ENCODE data around the gene NUDT13. TPM values are rescaled to one million over a fixed set of nuclear protein-coding genes. Genes with fewer than 3 reads are reported as not detected.

The NUDT13 gene
- total RNA-seq, 2 donors from 2014 or later, result 0.56 to 0.68 TPM

DNA sequence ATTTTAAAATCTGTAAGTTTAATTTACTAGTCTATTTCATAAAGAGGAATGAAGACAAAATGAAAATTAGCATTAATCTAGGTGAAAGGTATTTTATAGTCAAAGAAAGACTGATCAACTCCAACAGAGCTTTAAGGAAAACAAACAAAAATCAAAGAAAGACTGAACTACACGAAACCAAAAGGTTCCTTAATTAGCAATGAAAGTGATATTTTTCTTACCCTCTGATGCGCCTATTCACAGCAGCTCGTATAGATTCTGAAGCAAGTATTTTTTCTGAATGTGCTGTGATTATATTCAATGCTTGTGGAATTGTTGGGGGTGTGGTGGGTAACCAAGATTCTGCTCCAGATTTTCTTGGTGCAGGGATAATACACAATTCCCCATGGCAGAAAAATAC is 45.8 kb downstream of the NUDT13 start:
- Histone ChIP-seq H3K4me3 (no peak overlapping the region), H3K27me3 (replicated peaks; ENCODE audit: insufficient read depth) (no peaks in the 10 kb centered on the region), H3K9me3 (no peaks in the 10 kb centered on the region), H3K36me3 (peaks cover 29% of the 10 kb centered on the region), H3K27ac (no peak overlapping the region), H3K4me1 (ENCODE audit: control insufficient read depth in 1 of 2, low read depth in 2 of 2) (no peaks in the 10 kb centered on the region)
- TF ChIP-seq, protein P1, sequence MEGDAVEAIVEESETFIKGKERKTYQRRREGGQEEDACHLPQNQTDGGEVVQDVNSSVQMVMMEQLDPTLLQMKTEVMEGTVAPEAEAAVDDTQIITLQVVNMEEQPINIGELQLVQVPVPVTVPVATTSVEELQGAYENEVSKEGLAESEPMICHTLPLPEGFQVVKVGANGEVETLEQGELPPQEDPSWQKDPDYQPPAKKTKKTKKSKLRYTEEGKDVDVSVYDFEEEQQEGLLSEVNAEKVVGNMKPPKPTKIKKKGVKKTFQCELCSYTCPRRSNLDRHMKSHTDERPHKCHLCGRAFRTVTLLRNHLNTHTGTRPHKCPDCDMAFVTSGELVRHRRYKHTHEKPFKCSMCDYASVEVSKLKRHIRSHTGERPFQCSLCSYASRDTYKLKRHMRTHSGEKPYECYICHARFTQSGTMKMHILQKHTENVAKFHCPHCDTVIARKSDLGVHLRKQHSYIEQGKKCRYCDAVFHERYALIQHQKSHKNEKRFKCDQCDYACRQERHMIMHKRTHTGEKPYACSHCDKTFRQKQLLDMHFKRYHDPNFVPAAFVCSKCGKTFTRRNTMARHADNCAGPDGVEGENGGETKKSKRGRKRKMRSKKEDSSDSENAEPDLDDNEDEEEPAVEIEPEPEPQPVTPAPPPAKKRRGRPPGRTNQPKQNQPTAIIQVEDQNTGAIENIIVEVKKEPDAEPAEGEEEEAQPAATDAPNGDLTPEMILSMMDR (IDR thresholded peaks at IDR 0.05), result no peak
- ATAC-seq (ENCODE audit: insufficient number of reproducible peaks, low FRiP score, low read depth), result no peak
- DNase-seq (ENCODE audit: low spot score), result no peak

DNA sequence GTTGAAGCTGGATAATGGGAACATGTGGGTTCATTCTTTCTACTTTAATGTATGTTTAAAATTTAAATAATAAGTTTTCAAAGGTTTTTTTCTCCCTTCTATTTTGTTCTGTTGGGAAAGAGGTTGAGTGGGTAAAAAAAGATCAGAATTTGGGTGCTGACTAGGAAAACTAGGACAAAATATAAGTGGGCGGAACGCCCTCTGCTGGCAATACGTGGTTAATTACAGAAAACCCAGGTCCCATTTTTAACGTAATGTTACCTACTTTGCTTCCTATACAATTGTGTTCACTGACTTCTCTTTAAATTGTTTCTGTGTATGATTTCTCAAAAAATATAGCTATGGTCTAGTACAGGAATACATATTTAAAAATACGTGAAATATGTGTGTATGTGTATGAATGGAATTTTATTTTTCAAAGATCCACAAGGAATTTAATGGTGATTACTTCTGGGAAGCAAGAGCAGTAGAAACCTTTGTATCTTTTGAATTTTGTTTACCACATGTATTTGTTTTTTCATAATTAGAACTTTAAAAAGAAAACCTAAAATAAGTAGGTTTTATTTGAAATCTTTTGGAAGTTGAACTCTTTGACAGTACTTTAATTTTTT is 48.9 kb downstream of the NUDT13 start:
- no peak for DNase-seq (ENCODE audit: low spot score)
- Histone ChIP-seq H3K36me3 (peaks cover 8% of the 10 kb centered on the region), H3K4me1 (ENCODE audit: control insufficient read depth in 1 of 2, low read depth in 2 of 2) (peaks cover 4 to 11% of the 10 kb centered on the region in 2 donors), H3K9me3 (no peaks in the 10 kb centered on the region), H3K27ac (no peak overlapping the region), H3K27me3 (replicated peaks; ENCODE audit: insufficient read depth) (no peaks in the 10 kb centered on the region), H3K4me3 (no peak overlapping the region)
- TF ChIP-seq, protein P1 (IDR thresholded peaks at IDR 0.05), result peak; percentile 60
- ATAC-seq (ENCODE audit: insufficient number of reproducible peaks, low FRiP score, low read depth), result no peak

DNA sequence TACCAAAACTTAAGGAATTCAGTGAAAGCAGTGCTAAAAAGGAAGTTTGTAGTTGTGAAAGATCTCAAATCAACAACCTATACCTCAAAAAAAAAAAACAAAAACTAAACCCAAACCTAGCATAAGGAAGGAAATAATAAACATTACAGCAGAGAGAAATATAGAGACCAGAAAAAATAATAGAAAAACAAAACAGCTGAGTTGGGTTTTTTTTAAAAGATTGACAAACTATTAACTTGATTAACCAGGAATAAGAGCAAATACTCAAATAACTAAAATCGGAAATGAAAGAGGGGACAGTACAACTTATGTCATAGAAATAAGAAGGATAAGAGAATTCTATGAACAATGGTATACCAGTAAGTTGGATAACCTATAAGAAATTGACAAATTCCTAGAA is 50.8 kb downstream of the NUDT13 start:
- ATAC-seq (ENCODE audit: insufficient number of reproducible peaks, low FRiP score, low read depth) (no peak), DNase-seq (ENCODE audit: low spot score) (no peak)
- Histone ChIP-seq H3K36me3 (peaks cover 3% of the 10 kb centered on the region), H3K27me3 (replicated peaks; ENCODE audit: insufficient read depth) (no peaks in the 10 kb centered on the region), H3K27ac (no peak overlapping the region), H3K4me1 (ENCODE audit: control insufficient read depth in 1 of 2, low read depth in 2 of 2) (peaks cover 4 to 23% of the 10 kb centered on the region in 2 donors), H3K4me3 (no peak overlapping the region), H3K9me3 (no peaks in the 10 kb centered on the region)
- TF ChIP-seq, protein P1 (IDR thresholded peaks at IDR 0.05), result no peak

DNA sequence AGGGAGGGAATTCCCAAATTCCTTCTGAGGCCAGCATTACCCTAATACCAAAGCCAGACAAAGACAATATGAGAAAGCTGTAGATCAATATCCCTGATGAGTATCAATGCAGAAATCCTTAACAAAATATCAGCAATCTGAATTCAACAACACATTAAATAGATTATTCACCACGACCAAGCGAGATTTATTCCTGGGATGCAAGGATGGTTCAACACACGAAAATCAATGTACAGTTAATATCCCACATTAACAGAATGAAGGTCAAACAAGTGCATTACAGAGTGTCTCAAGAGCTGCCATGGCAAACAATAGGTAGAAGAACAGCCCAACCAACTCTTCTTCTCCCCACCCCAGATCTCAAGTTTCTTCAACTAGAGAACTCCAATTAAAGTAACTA is 51.4 kb downstream of the NUDT13 start:
- ATAC-seq (ENCODE audit: insufficient number of reproducible peaks, low FRiP score, low read depth), result no peak
- H3K4me3 ChIP-seq, result no peak overlapping the region
- H3K27me3 ChIP-seq (replicated peaks; ENCODE audit: insufficient read depth), result no peaks in the 10 kb centered on the region
- H3K36me3 ChIP-seq, result peaks cover 3% of the 10 kb centered on the region
- H3K9me3 ChIP-seq, result no peaks in the 10 kb centered on the region
- peaks cover 4 to 29% of the 10 kb centered on the region in 2 donors for H3K4me1 ChIP-seq (ENCODE audit: control insufficient read depth in 1 of 2, low read depth in 2 of 2)
- no peak overlapping the region for H3K27ac ChIP-seq
- TF ChIP-seq, protein P1 (IDR thresholded peaks at IDR 0.05), result no peak
- DNase-seq (ENCODE audit: low spot score), result no peak

DNA sequence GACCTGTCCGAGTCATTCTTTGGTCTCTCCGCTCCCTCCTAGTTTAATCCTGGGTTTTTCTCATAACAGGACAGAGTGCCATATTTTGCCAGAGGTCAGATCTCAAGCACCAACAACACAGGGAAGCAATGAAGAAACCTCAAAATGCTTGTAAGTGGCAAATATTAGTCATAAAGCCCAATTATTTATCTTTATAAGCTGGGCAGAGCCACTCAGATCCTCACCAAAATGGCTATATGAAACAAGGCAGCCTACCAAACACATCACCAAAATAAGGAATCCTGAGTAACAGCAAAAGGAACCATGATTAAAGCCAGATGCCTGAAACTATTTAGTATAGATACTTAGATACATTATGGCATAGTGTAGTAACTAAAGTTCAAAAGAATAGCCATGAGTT is 52.8 kb downstream of the NUDT13 start:
- H3K27ac ChIP-seq, result no peak overlapping the region
- H3K4me1 ChIP-seq (ENCODE audit: control insufficient read depth in 1 of 2, low read depth in 2 of 2), result peaks cover 10 to 36% of the 10 kb centered on the region in 2 donors

More for the DNA sequence above, 52.8 kb downstream of the NUDT13 start:
- Histone ChIP-seq H3K4me3 (no peak overlapping the region), H3K9me3 (no peaks in the 10 kb centered on the region), H3K36me3 (no peaks in the 10 kb centered on the region), H3K27me3 (replicated peaks; ENCODE audit: insufficient read depth) (no peaks in the 10 kb centered on the region)
- ATAC-seq (ENCODE audit: insufficient number of reproducible peaks, low FRiP score, low read depth) (no peak), DNase-seq (ENCODE audit: low spot score) (no peak)
- TF ChIP-seq, protein P1 (IDR thresholded peaks at IDR 0.05), result no peak
